ENCODE measurements around the gene TIMD4.
"Not testable (repeated sequence)": the region's sequence is repeated elsewhere in the genome, so short reads cannot be mapped to it uniquely, and the experiment has no call there.

Gene TIMD4

GRCh38 chr5:156940462-156940861 is 22.6 kb downstream of the TIMD4 start:
- H3K9me3 Mint-ChIP-seq (ENCODE audit: low read depth); H3K27ac Mint-ChIP-seq; H3K27me3 Mint-ChIP-seq; H3K4me3 Mint-ChIP-seq; H3K36me3 Mint-ChIP-seq: not testable (repeated sequence)
- H3K4me1 Mint-ChIP-seq (ENCODE audit: low read depth): peaks cover 22% of the 10 kb centered on the region

DNA sequence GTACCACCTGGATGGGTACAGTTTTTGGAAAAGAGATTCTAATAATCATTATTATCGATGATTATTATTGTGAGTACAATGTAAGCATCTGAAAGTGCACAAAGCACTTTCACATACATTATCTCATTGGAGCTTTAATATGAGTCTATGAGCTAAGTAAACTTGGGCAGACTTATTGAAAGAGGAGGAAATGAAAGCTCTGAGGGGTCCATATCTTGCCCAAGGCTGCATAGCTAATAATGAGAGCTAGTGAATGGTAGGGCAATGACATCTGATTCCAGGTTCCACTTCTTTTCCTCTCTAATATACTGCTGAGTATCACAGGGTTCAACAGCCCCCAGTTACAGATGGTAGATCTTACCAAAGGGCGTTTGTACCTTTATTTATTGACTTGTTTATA is 26.1 kb downstream of the TIMD4 start:
- H3K27ac Mint-ChIP-seq: no peak overlapping the region
- H3K4me3 Mint-ChIP-seq: no peak overlapping the region

DNA sequence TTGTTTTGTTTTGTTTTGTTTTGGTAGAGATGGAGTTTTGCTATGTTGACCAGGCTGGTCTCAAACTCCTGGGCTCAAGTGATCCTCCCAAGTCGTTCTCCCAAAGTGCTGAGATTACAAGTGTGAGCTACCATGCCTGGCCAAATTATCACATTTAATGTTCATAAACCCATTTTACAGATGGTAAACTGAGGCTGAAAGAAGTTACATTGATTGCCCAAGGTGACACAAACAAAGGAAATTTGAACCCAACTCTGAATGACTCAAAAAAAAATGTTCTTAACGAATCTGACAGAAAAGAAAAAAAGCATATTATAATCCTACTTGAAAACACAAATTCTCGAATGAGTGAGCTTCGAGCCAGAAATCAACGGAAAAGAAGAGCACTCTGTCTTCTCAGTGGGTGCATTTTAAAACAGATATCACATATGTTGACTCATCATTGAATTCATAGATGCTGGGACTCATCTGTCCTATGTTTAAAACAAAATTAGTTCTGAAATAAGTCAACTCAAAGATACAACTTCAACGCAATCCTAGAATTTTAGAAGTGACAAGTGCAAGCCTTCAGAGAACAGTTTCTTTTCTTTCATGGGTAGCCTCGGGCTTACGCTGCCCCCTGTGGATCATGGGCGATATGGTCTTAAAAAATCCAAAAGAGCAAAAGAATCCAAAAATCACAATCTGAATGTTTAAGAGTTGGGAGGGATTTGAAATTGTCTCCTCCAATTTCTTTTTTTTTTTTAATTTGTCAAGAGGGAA is 28.4 kb downstream of the TIMD4 start:
- Mint-ChIP-seq H3K27me3 (no peaks in the 10 kb centered on the region), H3K4me1 (ENCODE audit: low read depth) (peaks cover 50% of the 10 kb centered on the region), H3K36me3 (peaks cover 6% of the 10 kb centered on the region), H3K27ac (peak overlapping the region; percentile 82), H3K4me3 (no peak overlapping the region), H3K9me3 (ENCODE audit: low read depth) (peaks cover 5% of the 10 kb centered on the region)

More for the DNA sequence above, 26.1 kb downstream of the TIMD4 start:
- H3K27me3 Mint-ChIP-seq: no peaks in the 10 kb centered on the region
- no peaks in the 10 kb centered on the region for H3K9me3 Mint-ChIP-seq (ENCODE audit: low read depth)
- peaks cover 40% of the 10 kb centered on the region for H3K4me1 Mint-ChIP-seq (ENCODE audit: low read depth)
- peaks cover 5% of the 10 kb centered on the region for H3K36me3 Mint-ChIP-seq

- Mint-ChIP-seq H3K9me3 (ENCODE audit: low read depth) (peaks cover 5% of the 10 kb centered on the region), H3K27ac (peak overlapping the region; percentile 90), H3K4me3 (peak overlapping the region; percentile 5), H3K27me3 (no peaks in the 10 kb centered on the region), H3K4me1 (ENCODE audit: low read depth) (peaks cover 74% of the 10 kb centered on the region), H3K36me3 (peaks cover 2% of the 10 kb centered on the region)
These were observed 33.6 kb downstream of the TIMD4 start for GRCh38 chr5:156929366-156929948.

DNA sequence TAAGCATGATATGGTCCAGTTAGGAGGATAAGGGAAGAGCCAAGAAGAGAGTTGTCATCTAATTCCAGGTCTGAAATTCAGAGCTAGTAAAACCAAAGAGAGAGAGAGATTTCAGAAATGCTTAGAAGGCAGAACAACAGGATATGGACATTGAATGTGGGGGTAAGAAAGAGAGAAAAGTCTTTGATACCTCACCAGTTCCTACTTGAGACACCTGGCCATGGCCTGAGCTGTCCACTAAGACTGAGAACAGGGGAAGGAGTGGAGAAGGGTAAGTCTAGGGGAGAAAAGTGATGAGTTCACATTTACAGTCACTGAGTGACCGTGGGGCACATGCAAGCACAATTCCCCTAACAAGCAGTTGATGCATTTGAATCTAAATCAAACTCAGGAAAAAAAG is 35.5 kb downstream of the TIMD4 start:
- H3K9me3 Mint-ChIP-seq (ENCODE audit: low read depth): peaks cover 5% of the 10 kb centered on the region
- no peaks in the 10 kb centered on the region for H3K27me3 Mint-ChIP-seq
- H3K4me3 Mint-ChIP-seq: peak overlapping the region; percentile 56
- H3K36me3 Mint-ChIP-seq: peaks cover 2% of the 10 kb centered on the region
- H3K4me1 Mint-ChIP-seq (ENCODE audit: low read depth): peaks cover 66% of the 10 kb centered on the region
- H3K27ac Mint-ChIP-seq: peak overlapping the region; percentile 90

GRCh38 chr5:156925767-156926166 is 37.3 kb downstream of the TIMD4 start:
- not testable (repeated sequence) for H3K36me3 Mint-ChIP-seq, H3K27me3 Mint-ChIP-seq, H3K27ac Mint-ChIP-seq

GRCh38 chr5:156922207-156922792 is 40.7 kb downstream of the TIMD4 start:
- peak overlapping the region; percentile 95 for H3K27ac Mint-ChIP-seq
- peaks cover 7% of the 10 kb centered on the region for H3K36me3 Mint-ChIP-seq
- peaks cover 3% of the 10 kb centered on the region for H3K9me3 Mint-ChIP-seq (ENCODE audit: low read depth)
- no peaks in the 10 kb centered on the region for H3K27me3 Mint-ChIP-seq
- H3K4me3 Mint-ChIP-seq: peak overlapping the region; percentile 59
- peaks cover 60% of the 10 kb centered on the region for H3K4me1 Mint-ChIP-seq (ENCODE audit: low read depth)

More at GRCh38 chr5:156925767-156926166, 37.3 kb downstream of the TIMD4 start:
- H3K4me3 Mint-ChIP-seq; H3K9me3 Mint-ChIP-seq (ENCODE audit: low read depth): not testable (repeated sequence)
- H3K4me1 Mint-ChIP-seq (ENCODE audit: low read depth): peaks cover 68% of the 10 kb centered on the region

GRCh38 chr5:156920861-156921431 is 42.1 kb downstream of the TIMD4 start:
- peaks cover 10% of the 10 kb centered on the region for H3K36me3 Mint-ChIP-seq
- peaks cover 53% of the 10 kb centered on the region for H3K4me1 Mint-ChIP-seq (ENCODE audit: low read depth)
- peak overlapping the region; percentile 5 for H3K4me3 Mint-ChIP-seq
- H3K9me3 Mint-ChIP-seq (ENCODE audit: low read depth): peaks cover 7% of the 10 kb centered on the region
- H3K27me3 Mint-ChIP-seq: no peaks in the 10 kb centered on the region
- H3K27ac Mint-ChIP-seq: peak overlapping the region; percentile 95

GRCh38 chr5:156920042-156920860 is 42.8 kb downstream of the TIMD4 start:
- peaks cover 10% of the 10 kb centered on the region for H3K36me3 Mint-ChIP-seq
- no peaks in the 10 kb centered on the region for H3K27me3 Mint-ChIP-seq
- peaks cover 7% of the 10 kb centered on the region for H3K9me3 Mint-ChIP-seq (ENCODE audit: low read depth)
- peak overlapping the region; percentile 95 for H3K27ac Mint-ChIP-seq
- H3K4me1 Mint-ChIP-seq (ENCODE audit: low read depth): peaks cover 60% of the 10 kb centered on the region
- peak overlapping the region; percentile 61 for H3K4me3 Mint-ChIP-seq

- Mint-ChIP-seq H3K27ac (peak overlapping the region; percentile 19), H3K36me3 (peaks cover 10% of the 10 kb centered on the region), H3K9me3 (ENCODE audit: low read depth) (peaks cover 7% of the 10 kb centered on the region), H3K4me1 (ENCODE audit: low read depth) (peaks cover 70% of the 10 kb centered on the region), H3K27me3 (no peaks in the 10 kb centered on the region), H3K4me3 (no peak overlapping the region)
These were observed 44.6 kb downstream of the TIMD4 start for GRCh38 chr5:156918311-156918845.

- peak overlapping the region; percentile 91 for H3K27ac Mint-ChIP-seq
- H3K9me3 Mint-ChIP-seq (ENCODE audit: low read depth): peaks cover 3% of the 10 kb centered on the region
- H3K4me3 Mint-ChIP-seq: peak overlapping the region; percentile 77
- H3K4me1 Mint-ChIP-seq (ENCODE audit: low read depth): peaks cover 60% of the 10 kb centered on the region
- peaks cover 18% of the 10 kb centered on the region for H3K36me3 Mint-ChIP-seq
- H3K27me3 Mint-ChIP-seq: no peaks in the 10 kb centered on the region
These were observed 48.7 kb downstream of the TIMD4 start for GRCh38 chr5:156914371-156914737.

GRCh38 chr5:156913719-156914370 is 49.2 kb downstream of the TIMD4 start:
- Mint-ChIP-seq H3K4me3 (peak overlapping the region; percentile 77), H3K27me3 (no peaks in the 10 kb centered on the region), H3K27ac (peak overlapping the region; percentile 91), H3K9me3 (ENCODE audit: low read depth) (peaks cover 3% of the 10 kb centered on the region), H3K4me1 (ENCODE audit: low read depth) (peaks cover 55% of the 10 kb centered on the region), H3K36me3 (peaks cover 17% of the 10 kb centered on the region)

DNA sequence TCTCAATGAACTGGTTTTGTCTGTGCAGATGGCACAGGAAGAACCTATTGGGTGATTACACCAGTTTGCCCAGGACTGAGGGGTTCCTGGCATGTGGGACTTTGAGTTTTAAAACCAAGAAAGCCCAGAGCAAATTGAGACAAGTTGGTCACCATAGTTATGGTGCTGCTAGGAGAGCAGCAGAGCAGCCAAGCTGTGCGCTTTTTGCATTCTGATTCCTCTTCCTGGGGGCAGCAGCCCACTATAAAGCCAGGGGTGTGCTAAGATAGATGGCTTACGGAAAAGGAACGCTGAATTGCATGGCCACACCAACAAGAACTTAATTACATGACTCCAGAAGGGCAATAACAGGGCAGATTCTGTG is 49.7 kb downstream of the TIMD4 start:
- Mint-ChIP-seq H3K36me3 (peaks cover 18% of the 10 kb centered on the region), H3K9me3 (ENCODE audit: low read depth) (peaks cover 3% of the 10 kb centered on the region), H3K4me1 (ENCODE audit: low read depth) (peaks cover 51% of the 10 kb centered on the region), H3K27me3 (no peaks in the 10 kb centered on the region), H3K27ac (peak overlapping the region; percentile 91), H3K4me3 (peak overlapping the region; percentile 77)

DNA sequence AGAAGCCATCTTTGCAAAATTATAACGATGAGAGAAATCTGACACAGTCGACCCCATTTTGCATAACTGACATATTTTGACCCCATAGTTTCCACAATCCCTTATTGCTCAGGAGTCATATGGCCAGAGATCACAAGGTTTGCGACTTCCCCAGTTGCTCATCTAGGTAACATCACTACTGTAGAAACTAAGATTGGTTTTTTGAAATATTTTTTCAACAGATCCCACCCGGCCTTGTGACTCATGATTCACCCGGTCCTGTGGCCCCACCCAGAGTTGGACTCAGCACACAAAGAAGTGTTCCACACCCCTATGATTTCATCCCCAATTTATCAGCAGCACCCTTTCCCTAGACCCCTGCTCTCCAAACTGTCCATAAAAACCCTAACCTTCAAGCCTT is 50.2 kb downstream of the TIMD4 start:
- peaks cover 48% of the 10 kb centered on the region for H3K4me1 Mint-ChIP-seq (ENCODE audit: low read depth)
- H3K27ac Mint-ChIP-seq: peak overlapping the region; percentile 91
- peaks cover 3% of the 10 kb centered on the region for H3K9me3 Mint-ChIP-seq (ENCODE audit: low read depth)
- peak overlapping the region; percentile 47 for H3K4me3 Mint-ChIP-seq
- H3K36me3 Mint-ChIP-seq: peaks cover 18% of the 10 kb centered on the region
- H3K27me3 Mint-ChIP-seq: no peaks in the 10 kb centered on the region
